ENCODE data around the gene DEPDC7.

The DEPDC7 gene

GRCh38 chr11:33063326-33063881, 47.7 kb downstream of the DEPDC7 start:
- DNase-seq: no peak

GRCh38 chr11:33064033-33064825, 48.6 kb downstream of the DEPDC7 start:
- DNase-seq: no peak

- no peak for DNase-seq
Observed at GRCh38 chr11:33064866-33065265, 49.2 kb downstream of the DEPDC7 start.

GRCh38 chr11:33065445-33066178, 49.9 kb downstream of the DEPDC7 start:
- no peak for DNase-seq

- DNase-seq: no peak
Observed at GRCh38 chr11:33067294-33067693, 51.6 kb downstream of the DEPDC7 start.

GRCh38 chr11:33068611-33069340, 53.1 kb downstream of the DEPDC7 start:
- DNase-seq: no peak

- DNase-seq: no peak
Observed at GRCh38 chr11:33072465-33072864, 56.8 kb downstream of the DEPDC7 start.

Data from NCI-H187 (cell line).